HG03103 (cell line): ENCODE data around the gene CCDC187.
"Not testable (repeated sequence)": the region's sequence is repeated elsewhere in the genome, so short reads cannot be mapped to it uniquely, and the experiment has no call there.

ENCODE experiments used
- ATAC-seq: cut with Tn5 transposase; IDR thresholded peaks from one replicate; pipeline ENCODE4 v1.9.1; 2021; ENCODE audit warnings: low read depth; ENCODE audit not compliant: unreplicated experiment

The CCDC187 gene

DNA sequence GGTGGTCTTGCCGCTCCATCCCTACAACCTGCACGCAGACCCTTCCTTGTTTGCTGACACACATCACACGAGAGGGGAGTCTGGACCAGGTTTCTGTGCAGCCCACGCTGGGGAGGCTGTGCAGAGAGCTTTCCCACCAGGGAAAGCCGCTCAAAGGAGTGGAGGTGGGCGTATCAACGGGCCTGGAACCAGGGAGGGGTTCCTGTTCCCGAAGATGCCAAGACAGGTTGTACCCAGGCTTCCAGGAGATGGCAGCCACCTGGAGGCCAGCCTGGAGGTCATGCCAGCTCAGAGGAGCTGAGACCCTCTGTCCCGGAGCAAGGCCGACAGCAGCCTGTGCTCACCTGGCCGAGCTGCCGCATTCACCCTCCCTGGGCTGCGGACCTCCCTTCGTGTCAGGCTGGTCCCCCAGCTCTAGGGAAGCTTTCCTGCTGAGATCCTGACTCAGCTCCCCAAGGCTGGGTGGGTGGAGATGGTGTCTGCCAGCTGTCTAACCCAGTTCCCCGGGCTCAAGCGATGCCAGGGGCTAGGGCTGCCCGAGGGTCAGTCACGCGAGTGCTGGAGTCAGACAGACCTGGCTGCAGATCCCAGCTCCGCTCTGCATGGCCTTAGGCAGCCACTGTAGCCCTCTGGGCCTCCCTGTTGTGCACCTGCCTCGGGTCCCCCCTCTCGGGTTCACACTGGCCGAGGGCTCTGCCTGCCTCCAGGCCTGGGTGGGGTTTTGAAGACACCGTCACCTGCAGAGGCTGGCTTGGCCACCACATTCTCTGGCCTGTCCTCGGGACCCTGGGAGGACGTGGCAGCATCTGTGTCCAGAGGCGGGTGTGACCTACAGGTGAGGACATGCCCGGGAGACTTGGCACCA lies 29.7 kb downstream of the CCDC187 start:
- ATAC-seq, result no peak

- ATAC-seq, result no peak
Measured at GRCh38 chr9:136273244-136273865, 30.5 kb downstream of the CCDC187 start.

DNA sequence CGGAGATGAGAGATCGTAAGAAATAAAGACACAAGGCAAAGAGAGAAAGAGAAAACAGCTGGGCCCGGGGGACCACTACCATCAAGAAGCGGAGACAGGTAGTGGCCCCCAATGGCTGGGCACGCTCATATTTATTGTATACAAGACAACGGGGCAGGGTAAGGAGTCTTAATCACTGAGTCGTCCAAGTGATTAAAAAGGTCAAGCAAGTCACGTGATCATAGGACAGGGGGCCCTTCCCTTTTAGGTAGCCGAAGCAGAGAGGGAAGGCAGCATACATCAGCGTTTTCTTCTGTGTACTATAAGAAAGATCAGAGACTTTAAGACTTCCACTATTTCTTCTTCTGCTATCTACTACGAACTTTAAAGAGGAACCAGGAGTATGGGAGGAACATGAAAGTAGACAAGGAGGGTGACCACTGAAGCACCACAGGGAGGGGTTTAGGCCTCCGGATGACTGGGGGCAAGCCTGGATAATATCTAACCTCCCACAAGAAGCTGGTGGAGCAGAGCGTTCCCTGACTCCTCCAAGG lies 33.7 kb downstream of the CCDC187 start:
- no peak for ATAC-seq

GRCh38 chr9:136268735-136269134 lies 35.2 kb downstream of the CCDC187 start:
- no peak for ATAC-seq

GRCh38 chr9:136268318-136268717 lies 35.6 kb downstream of the CCDC187 start:
- no peak for ATAC-seq

DNA sequence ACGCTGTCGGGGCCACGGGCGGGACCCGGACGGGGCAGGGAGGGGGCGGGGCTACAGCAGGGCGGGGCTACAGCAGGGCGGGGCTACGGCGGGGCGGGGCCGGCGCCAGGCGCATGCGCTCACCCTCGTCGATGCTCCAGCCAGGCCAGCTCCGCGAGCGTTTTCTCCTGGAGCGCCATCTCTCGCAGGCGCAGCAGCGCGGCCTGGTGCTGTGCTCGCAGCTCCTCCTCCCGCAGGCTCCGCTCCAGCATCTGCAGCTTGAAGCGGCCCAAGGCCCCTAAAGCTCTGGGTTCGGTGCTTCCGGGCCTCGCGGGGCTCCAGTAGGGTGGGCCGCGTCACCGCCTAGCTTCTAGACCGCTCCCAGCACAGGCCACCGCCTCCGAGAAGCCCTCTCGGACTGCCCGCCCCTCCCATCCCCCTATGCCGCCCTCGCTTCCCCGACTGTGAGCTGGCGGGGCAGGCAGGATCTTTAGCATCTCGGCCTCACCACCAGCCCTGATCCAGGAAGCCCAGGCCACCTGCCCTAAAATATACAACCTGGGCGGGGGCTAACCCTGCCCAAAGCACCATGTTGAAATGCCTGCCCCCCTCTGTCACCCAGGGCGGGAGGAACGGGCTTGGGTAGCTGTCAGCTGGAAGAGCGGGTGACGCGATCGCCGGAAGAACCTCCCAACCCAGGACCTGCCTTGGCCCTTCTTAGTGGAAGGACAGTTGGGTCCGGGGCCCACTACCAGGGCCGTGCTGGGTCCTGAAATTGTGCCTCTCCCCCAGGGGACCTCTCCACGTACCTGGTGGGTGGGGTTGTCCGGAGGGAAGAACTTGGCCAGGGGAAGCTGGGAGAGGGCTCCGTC lies 36.4 kb downstream of the CCDC187 start:
- peak; percentile 78 for ATAC-seq

GRCh38 chr9:136266641-136267040 lies 37.3 kb downstream of the CCDC187 start:
- not testable (repeated sequence) for ATAC-seq

GRCh38 chr9:136265561-136266355 lies 38.1 kb downstream of the CCDC187 start:
- ATAC-seq, result no peak

- no peak for ATAC-seq
Measured at GRCh38 chr9:136264441-136265405, 39.2 kb downstream of the CCDC187 start.

GRCh38 chr9:136264031-136264430 lies 39.9 kb downstream of the CCDC187 start:
- ATAC-seq, result no peak

GRCh38 chr9:136262671-136263178 lies 41.2 kb downstream of the CCDC187 start:
- ATAC-seq, result no peak

DNA sequence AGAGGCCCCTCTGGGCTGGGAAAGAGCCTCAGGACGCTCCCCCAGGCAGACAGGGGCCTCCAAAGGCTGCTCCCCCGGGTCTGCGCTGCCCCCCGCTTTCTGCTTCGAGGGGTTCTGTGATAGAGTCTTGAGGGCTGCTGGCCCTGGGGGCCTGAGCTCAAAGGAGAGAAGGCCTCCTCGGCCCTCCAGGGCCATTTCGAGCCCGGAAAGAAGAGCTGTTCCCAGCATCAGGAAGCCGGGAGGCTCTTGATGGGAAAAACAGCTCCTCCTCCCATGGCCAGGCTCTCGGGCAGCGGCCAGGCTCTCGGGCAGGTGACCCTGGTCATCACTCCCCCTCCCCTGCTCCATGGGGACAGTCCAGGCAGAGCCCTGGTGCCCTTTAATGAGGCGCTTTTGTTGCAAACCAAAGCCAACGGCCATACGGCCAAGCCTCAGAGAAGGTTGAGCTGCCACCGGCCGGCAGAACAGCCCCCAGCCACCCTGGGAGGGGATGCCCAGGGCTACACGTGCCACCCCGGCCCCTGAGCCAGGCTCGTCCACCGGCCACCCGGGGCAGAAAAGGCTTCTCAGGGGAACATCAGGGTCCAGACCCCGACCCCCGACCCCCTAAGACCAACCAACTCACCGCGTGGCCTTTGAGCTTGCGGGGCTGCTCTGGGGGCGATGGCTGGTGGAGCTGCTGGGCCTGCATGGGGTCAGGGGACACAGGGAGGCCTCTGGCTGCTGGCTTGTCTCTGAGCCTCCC lies 42.0 kb downstream of the CCDC187 start:
- ATAC-seq, result no peak

- no peak for ATAC-seq
Measured at GRCh38 chr9:136260936-136261472, 42.9 kb downstream of the CCDC187 start.

DNA sequence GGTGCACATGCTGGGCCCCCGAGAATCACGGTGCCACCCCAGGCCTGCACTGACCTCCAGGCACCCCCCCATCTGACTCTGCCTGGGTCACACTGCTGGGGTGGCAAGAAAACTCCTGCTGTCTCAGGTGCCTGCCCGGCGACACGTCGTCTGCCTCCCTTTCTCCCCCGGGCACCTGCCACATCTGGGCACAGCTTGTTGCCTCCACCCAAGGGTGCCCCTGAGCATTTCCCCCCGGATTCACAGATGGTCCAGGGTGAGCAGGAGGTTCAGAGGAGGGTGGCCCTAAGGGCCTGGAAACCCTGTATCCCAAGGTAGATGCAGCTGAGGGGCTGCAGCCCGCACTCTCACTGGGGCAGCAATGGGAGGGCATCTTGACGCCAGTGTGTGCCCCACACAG lies 43.4 kb downstream of the CCDC187 start:
- ATAC-seq, result no peak

DNA sequence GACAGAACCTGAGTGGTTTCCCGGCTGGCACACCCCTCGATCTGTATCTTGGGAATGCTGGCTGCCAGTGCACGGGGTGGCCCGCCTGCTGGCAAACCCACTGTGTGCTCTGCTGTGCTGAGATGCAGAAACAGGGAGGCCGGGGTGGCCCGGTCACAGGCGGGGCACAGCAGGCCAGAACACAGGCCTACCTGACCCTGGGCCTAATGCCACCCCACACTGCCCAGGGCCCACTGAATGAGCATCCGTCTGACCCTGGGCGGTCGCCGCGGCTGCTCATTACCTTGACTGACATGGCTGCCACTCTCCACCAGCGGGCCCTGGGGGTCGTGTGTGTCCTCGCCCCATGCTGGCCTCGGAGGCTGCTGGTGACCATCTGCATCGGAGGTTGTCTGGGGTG lies 44.1 kb downstream of the CCDC187 start:
- no peak for ATAC-seq

- ATAC-seq, result no peak
Measured at GRCh38 chr9:136259517-136259813, 44.4 kb downstream of the CCDC187 start.

GRCh38 chr9:136258786-136259516 lies 44.9 kb downstream of the CCDC187 start:
- ATAC-seq, result no peak
